GM23338 (cell line): ENCODE results near the gene SAFB2.

Source experiments
- POLR2AphosphoS5 ChIP-seq: IDR thresholded peaks from 2 replicates; pipeline ENCODE4 v1.6.1; 2016; ENCODE audit warnings: antibody characterized with exemption, low read depth
- ZNF114 ChIP-seq: fragments of 250-450 bp; sonication (Bioruptor Pico); IDR thresholded peaks from 2 replicates; pipeline ENCODE4 v1.5.0; 2020; ENCODE audit warnings: mild to moderate bottlenecking, moderate library complexity
- TF ChIP-seq, protein P1 (sequence below), 2 experiments: fragments of 200-600 bp in 1 of 2; sonication (generic) in 1 of 2; conservative IDR thresholded peaks; 2 replicates each; pipeline versions ENCODE4 v1.5.1 to v1.6.1; 2016 to 2017; ENCODE audit warnings: antibody characterized with exemption in 2 of 2, low read depth in 2 of 2, mild to moderate bottlenecking in 2 of 2, moderate library complexity in 1 of 2

- TF ChIP-seq, protein P1, sequence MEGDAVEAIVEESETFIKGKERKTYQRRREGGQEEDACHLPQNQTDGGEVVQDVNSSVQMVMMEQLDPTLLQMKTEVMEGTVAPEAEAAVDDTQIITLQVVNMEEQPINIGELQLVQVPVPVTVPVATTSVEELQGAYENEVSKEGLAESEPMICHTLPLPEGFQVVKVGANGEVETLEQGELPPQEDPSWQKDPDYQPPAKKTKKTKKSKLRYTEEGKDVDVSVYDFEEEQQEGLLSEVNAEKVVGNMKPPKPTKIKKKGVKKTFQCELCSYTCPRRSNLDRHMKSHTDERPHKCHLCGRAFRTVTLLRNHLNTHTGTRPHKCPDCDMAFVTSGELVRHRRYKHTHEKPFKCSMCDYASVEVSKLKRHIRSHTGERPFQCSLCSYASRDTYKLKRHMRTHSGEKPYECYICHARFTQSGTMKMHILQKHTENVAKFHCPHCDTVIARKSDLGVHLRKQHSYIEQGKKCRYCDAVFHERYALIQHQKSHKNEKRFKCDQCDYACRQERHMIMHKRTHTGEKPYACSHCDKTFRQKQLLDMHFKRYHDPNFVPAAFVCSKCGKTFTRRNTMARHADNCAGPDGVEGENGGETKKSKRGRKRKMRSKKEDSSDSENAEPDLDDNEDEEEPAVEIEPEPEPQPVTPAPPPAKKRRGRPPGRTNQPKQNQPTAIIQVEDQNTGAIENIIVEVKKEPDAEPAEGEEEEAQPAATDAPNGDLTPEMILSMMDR (conservative IDR thresholded peaks at IDR 0.05; ENCODE audit: low read depth in 2 of 2), result no peak
- TF ChIP-seq POLR2AphosphoS5 (no peak), ZNF114 (CRISPR knock-in tag) (no peak)
Observed at GRCh38 chr19:5624018-5624663, 1.6 kb upstream of the SAFB2 start.
